Activated T-cell treated with anti-CD3 and anti-CD28 coated beads, Interleukin-2, amount 50 U/mL, for 4 hours (primary cell): Measurements from ENCODE around the gene ZCCHC10. TPM values are rescaled to one million over a fixed set of nuclear protein-coding genes. Genes with fewer than 3 reads are reported as not detected.

Experiments used
- ATAC-seq, 2 donors: fragments of 200-7000 bp; cut with Tn5 transposase; one replicate each; pipeline ENCODE4 v1.10.0; 2021
- DNase-seq: peaks from one replicate; pipeline ENCODE4 v3.0.0-alpha.2; 2020
- H3K27me3 Mint-ChIP-seq: one replicate; pipeline ENCODE4 v1.8.0; 2021; ENCODE audit warnings: low read depth, mixed read lengths
- H3K36me3 Mint-ChIP-seq: one replicate; pipeline ENCODE4 v1.8.0; 2022; ENCODE audit warnings: mixed read lengths; ENCODE audit not compliant: insufficient read depth
- H3K4me1 Mint-ChIP-seq: one replicate; pipeline ENCODE4 v1.8.0; 2021; ENCODE audit warnings: low read depth, mixed read lengths
- H3K4me3 Mint-ChIP-seq: one replicate; pipeline ENCODE4 v1.8.0; 2021; ENCODE audit warnings: mild to moderate bottlenecking, moderate library complexity, mixed read lengths
- H3K9me3 Mint-ChIP-seq: one replicate; pipeline ENCODE4 v1.8.0; 2021; ENCODE audit warnings: mixed read lengths
- total RNA-seq, 3 donors: library from RNA; stranded (reverse); gene quantifications; one replicate each; pipeline ENCODE4 v1.2.1, GENCODE V29; 2021

ZCCHC10 gene
- 10 to 100 TPM; 29.2 to 33.9 (median 31.7) TPM for total RNA-seq

- H3K9me3 Mint-ChIP-seq: no peaks in the 10 kb centered on the region
- H3K4me1 Mint-ChIP-seq: peaks cover 22% of the 10 kb centered on the region
- ATAC-seq (peak; percentile 100), DNase-seq (peak; percentile 89)
- H3K4me3 Mint-ChIP-seq: peak within 1 kb of the TSS; percentile 91
- peaks cover 13% of the 10 kb centered on the region for H3K36me3 Mint-ChIP-seq
- H3K27me3 Mint-ChIP-seq: no peaks in the 10 kb centered on the region
Observed at GRCh38 chr5:133025804-133026663, at the start of gene ZCCHC10. Gene ZCCHC10 (minus strand): TSS chr5:133026549. CDS start chr5:133026537, 12 bp downstream.

GRCh38 chr5:133075572-133076536, 49.5 kb upstream of the ZCCHC10 start:
- no peak for DNase-seq
- Mint-ChIP-seq H3K36me3 (peaks cover 45% of the 10 kb centered on the region), H3K27me3 (no peaks in the 10 kb centered on the region), H3K4me3 (no peak overlapping the region), H3K9me3 (no peaks in the 10 kb centered on the region), H3K4me1 (peaks cover 20% of the 10 kb centered on the region)
- ATAC-seq: no peak

GRCh38 chr5:133072021-133072420, 45.7 kb upstream of the ZCCHC10 start:
- peaks cover 10% of the 10 kb centered on the region for H3K4me1 Mint-ChIP-seq
- H3K27me3 Mint-ChIP-seq: no peaks in the 10 kb centered on the region
- ATAC-seq (no peak), DNase-seq (no peak)
- no peak overlapping the region for H3K4me3 Mint-ChIP-seq
- peaks cover 56% of the 10 kb centered on the region for H3K36me3 Mint-ChIP-seq
- H3K9me3 Mint-ChIP-seq: no peaks in the 10 kb centered on the region

- Mint-ChIP-seq H3K27me3 (no peaks in the 10 kb centered on the region), H3K4me1 (peaks cover 29% of the 10 kb centered on the region), H3K36me3 (peaks cover 34% of the 10 kb centered on the region)
Observed at GRCh38 chr5:133066045-133066444, 39.7 kb upstream of the ZCCHC10 start.

GRCh38 chr5:133065471-133065870, 39.1 kb upstream of the ZCCHC10 start:
- Mint-ChIP-seq H3K36me3 (peaks cover 30% of the 10 kb centered on the region), H3K9me3 (no peaks in the 10 kb centered on the region)

More at GRCh38 chr5:133066045-133066444, 39.7 kb upstream of the ZCCHC10 start:
- Mint-ChIP-seq H3K4me3 (no peak overlapping the region), H3K9me3 (no peaks in the 10 kb centered on the region)
- no peak for DNase-seq
- ATAC-seq: no peak

GRCh38 chr5:133063965-133064364, 37.6 kb upstream of the ZCCHC10 start:
- Mint-ChIP-seq H3K36me3 (peaks cover 26% of the 10 kb centered on the region), H3K4me3 (no peak overlapping the region), H3K9me3 (no peaks in the 10 kb centered on the region), H3K27me3 (no peaks in the 10 kb centered on the region), H3K4me1 (peaks cover 40% of the 10 kb centered on the region)
- no peak for DNase-seq
- no peak for ATAC-seq

More at GRCh38 chr5:133065471-133065870, 39.1 kb upstream of the ZCCHC10 start:
- Mint-ChIP-seq H3K27me3 (no peaks in the 10 kb centered on the region), H3K4me3 (no peak overlapping the region), H3K4me1 (peaks cover 30% of the 10 kb centered on the region)
- no peak for DNase-seq
- ATAC-seq: no peak

- Mint-ChIP-seq H3K4me1 (peaks cover 51% of the 10 kb centered on the region), H3K4me3 (no peak overlapping the region), H3K27me3 (no peaks in the 10 kb centered on the region), H3K36me3 (peaks cover 13% of the 10 kb centered on the region), H3K9me3 (no peaks in the 10 kb centered on the region)
- no peak for ATAC-seq
- no peak for DNase-seq
Observed at GRCh38 chr5:133062276-133062675, 35.9 kb upstream of the ZCCHC10 start.

GRCh38 chr5:133059621-133060020, 33.3 kb upstream of the ZCCHC10 start:
- Mint-ChIP-seq H3K4me1 (peaks cover 66% of the 10 kb centered on the region), H3K27me3 (no peaks in the 10 kb centered on the region), H3K9me3 (no peaks in the 10 kb centered on the region), H3K4me3 (no peak overlapping the region), H3K36me3 (peaks cover 15% of the 10 kb centered on the region)
- DNase-seq (no peak), ATAC-seq (no peak)

GRCh38 chr5:133056891-133057290, 30.5 kb upstream of the ZCCHC10 start:
- DNase-seq: no peak
- Mint-ChIP-seq H3K4me3 (no peak overlapping the region), H3K9me3 (no peaks in the 10 kb centered on the region), H3K36me3 (peaks cover 17% of the 10 kb centered on the region), H3K4me1 (peaks cover 62% of the 10 kb centered on the region), H3K27me3 (no peaks in the 10 kb centered on the region)
- ATAC-seq: no peak

- Mint-ChIP-seq H3K27me3 (no peaks in the 10 kb centered on the region), H3K9me3 (no peaks in the 10 kb centered on the region), H3K4me1 (peaks cover 63% of the 10 kb centered on the region), H3K4me3 (peak overlapping the region; percentile 97), H3K36me3 (peaks cover 17% of the 10 kb centered on the region)
- DNase-seq: no peak
- ATAC-seq: no peak
Observed at GRCh38 chr5:133054697-133055471, 28.5 kb upstream of the ZCCHC10 start.

GRCh38 chr5:133053448-133053847, 27.1 kb upstream of the ZCCHC10 start:
- ATAC-seq: no peak
- peaks cover 57% of the 10 kb centered on the region for H3K4me1 Mint-ChIP-seq

GRCh38 chr5:133052317-133053175, 26.2 kb upstream of the ZCCHC10 start:
- ATAC-seq (peak; percentile 6 to 11), DNase-seq (peak; percentile 17)
- peak overlapping the region; percentile 97 for H3K4me3 Mint-ChIP-seq
- peaks cover 17% of the 10 kb centered on the region for H3K36me3 Mint-ChIP-seq
- no peaks in the 10 kb centered on the region for H3K9me3 Mint-ChIP-seq
- no peaks in the 10 kb centered on the region for H3K27me3 Mint-ChIP-seq
- H3K4me1 Mint-ChIP-seq: peaks cover 48% of the 10 kb centered on the region

More at GRCh38 chr5:133053448-133053847, 27.1 kb upstream of the ZCCHC10 start:
- H3K27me3 Mint-ChIP-seq: no peaks in the 10 kb centered on the region
- peak overlapping the region; percentile 97 for H3K4me3 Mint-ChIP-seq
- no peak for DNase-seq
- H3K36me3 Mint-ChIP-seq: peaks cover 17% of the 10 kb centered on the region
- H3K9me3 Mint-ChIP-seq: no peaks in the 10 kb centered on the region
